Activated CD4-positive, alpha-beta T cell treated with anti-CD3 and anti-CD28 coated beads, Interleukin-2, amount 50 U/mL, for 4 hours (primary cell): ENCODE results near the gene ACD.
"Not testable (repeated sequence)": the region's sequence is repeated elsewhere in the genome, so short reads cannot be mapped to it uniquely, and the experiment has no call there.

Experiments used
- DNase-seq, 2 experiments: peaks; one replicate each; pipeline ENCODE4 v3.0.0-alpha.2; 2020

ACD gene

GRCh38 chr16:67659675-67660563 is at the start of gene ACD:
TSS of gene ACD (minus strand) at chr16:67660260. CDS start at chr16:67660220, 40 bp downstream.
- DNase-seq: peak; percentile 86 to 89

GRCh38 chr16:67709050-67709449 is 49.0 kb upstream of the ACD start:
- no peak for DNase-seq

- no peak for DNase-seq
These were observed 48.3 kb upstream of the ACD start for GRCh38 chr16:67708368-67708771.

GRCh38 chr16:67707790-67708189 is 47.7 kb upstream of the ACD start:
- DNase-seq: no peak

GRCh38 chr16:67707210-67707609 is 47.1 kb upstream of the ACD start:
- no peak for DNase-seq

GRCh38 chr16:67704110-67704509 is 44.0 kb upstream of the ACD start:
- DNase-seq: no peak

GRCh38 chr16:67703626-67704025 is 43.6 kb upstream of the ACD start:
- DNase-seq: no peak

GRCh38 chr16:67702130-67702529 is 42.1 kb upstream of the ACD start:
- no peak for DNase-seq

- no peak for DNase-seq
These were observed 41.4 kb upstream of the ACD start for GRCh38 chr16:67701420-67701819.

GRCh38 chr16:67699265-67699664 is 39.2 kb upstream of the ACD start:
- DNase-seq: no peak

GRCh38 chr16:67697422-67698185 is 37.5 kb upstream of the ACD start:
- DNase-seq: no peak

- no peak for DNase-seq
These were observed 34.6 kb upstream of the ACD start for GRCh38 chr16:67694611-67695010.

- DNase-seq: not testable (repeated sequence)
These were observed 33.6 kb upstream of the ACD start for GRCh38 chr16:67693517-67694285.

GRCh38 chr16:67685388-67686112 is 25.5 kb upstream of the ACD start:
- no peak for DNase-seq

- no peak for DNase-seq
These were observed 23.7 kb upstream of the ACD start for GRCh38 chr16:67683767-67684166.

GRCh38 chr16:67679935-67680897 is 20.2 kb upstream of the ACD start:
- no peak for DNase-seq

- DNase-seq: no peak
These were observed 18.4 kb upstream of the ACD start for GRCh38 chr16:67678354-67679023.

- no peak for DNase-seq
These were observed 17.7 kb upstream of the ACD start for GRCh38 chr16:67677712-67678111.

GRCh38 chr16:67676939-67677338 is 16.9 kb upstream of the ACD start:
- DNase-seq: no peak

GRCh38 chr16:67676516-67676915 is 16.5 kb upstream of the ACD start:
- DNase-seq: no peak

- DNase-seq: no peak
These were observed 15.9 kb upstream of the ACD start for GRCh38 chr16:67675999-67676398.
